Activated naive CD8-positive, alpha-beta T cell (primary cell): ENCODE results near the gene IQCE.

ENCODE experiments used
- H3K27ac Mint-ChIP-seq: one replicate; pipeline ENCODE4 v1.8.0; 2021; ENCODE audit warnings: mixed read lengths
- H3K27me3 Mint-ChIP-seq: one replicate; pipeline ENCODE4 v1.8.0; 2021; ENCODE audit warnings: mixed read lengths
- H3K36me3 Mint-ChIP-seq: one replicate; pipeline ENCODE4 v1.8.0; 2021; ENCODE audit warnings: mixed read lengths
- H3K4me1 Mint-ChIP-seq: one replicate; pipeline ENCODE4 v1.8.0; 2021; ENCODE audit warnings: low read depth, mixed read lengths
- H3K4me3 Mint-ChIP-seq: one replicate; pipeline ENCODE4 v1.8.0; 2021; ENCODE audit warnings: mild to moderate bottlenecking, mixed read lengths
- H3K9me3 Mint-ChIP-seq: one replicate; pipeline ENCODE4 v1.8.0; 2021; ENCODE audit warnings: low read depth, mixed read lengths

IQCE gene

DNA sequence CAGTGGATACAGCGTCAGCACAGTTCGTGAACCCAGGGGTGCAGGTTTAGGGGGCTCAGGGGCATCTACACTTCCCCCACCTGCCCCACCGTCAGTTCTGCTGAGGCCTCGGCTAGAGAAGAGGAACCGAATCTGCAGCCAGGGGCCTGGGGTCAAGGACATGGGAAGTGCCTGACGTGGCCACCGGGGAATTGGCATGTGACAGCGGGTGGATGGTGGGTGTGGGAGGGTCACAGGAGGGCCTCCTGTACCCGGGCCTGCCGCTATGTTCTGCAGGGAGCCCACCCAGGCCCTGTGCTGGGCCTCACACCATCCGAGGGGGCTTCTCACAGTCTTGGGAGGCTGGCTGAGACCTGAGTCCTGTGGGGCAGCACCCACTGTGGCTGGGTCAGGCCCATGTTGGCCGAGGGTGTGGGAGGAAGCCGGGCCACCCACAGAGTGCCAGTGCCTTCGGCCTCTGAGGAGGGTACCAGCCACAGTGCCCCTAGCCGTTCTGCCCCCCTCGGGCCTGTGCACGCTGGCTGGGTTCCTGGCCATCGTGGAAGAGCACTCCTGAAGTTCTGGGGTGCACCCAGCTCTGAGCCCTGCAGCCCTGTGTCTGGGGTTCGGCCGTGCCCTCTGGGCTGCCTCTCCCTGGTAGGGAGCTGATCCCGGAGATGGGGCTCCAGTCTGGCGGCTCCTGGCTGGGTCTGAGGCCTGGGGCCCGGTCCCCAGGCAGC is 78.9 kb downstream of the IQCE start:
- no peaks in the 10 kb centered on the region for H3K36me3 Mint-ChIP-seq
- H3K9me3 Mint-ChIP-seq: no peaks in the 10 kb centered on the region
- H3K27ac Mint-ChIP-seq: no peak overlapping the region
- H3K4me3 Mint-ChIP-seq: no peak overlapping the region
- H3K27me3 Mint-ChIP-seq: no peaks in the 10 kb centered on the region
- peaks cover 10% of the 10 kb centered on the region for H3K4me1 Mint-ChIP-seq

DNA sequence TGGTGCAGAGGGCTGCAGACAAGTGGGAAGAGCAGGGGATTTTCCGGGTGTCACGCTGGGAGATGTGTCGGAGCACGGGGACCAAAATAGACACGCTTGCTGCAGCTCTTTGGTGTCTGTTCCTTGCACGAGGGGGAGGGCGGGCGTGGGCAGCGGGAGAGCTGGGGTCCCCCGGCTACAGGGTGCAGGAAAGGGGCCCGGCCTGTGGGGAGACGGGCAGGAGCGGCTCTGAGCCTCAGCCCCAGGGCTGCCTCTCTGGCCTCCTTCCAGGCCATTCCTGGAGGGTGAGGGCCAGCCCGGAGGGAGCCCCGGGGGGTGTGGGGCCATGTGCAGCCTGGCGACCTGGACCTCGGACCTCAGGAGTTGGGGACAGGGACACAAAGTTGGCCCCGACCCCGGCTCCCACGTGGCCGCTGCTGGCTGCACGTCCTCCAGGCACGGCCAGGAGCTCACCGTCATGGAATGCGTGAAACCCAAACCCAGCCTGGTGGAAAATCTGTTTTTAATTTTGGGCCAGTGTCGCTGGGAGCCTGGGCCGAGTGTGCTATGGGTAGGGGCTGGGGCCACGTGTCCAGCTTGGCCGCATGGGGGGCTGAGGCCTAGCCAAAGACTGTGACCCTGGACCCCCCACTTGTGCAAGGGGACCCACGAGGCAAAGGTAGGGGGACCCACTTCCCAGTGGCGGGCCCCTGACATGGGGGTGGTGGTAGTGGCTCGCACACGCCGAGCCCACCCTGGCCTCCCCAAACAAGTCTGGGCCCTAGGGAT is 79.6 kb downstream of the IQCE start:
- H3K9me3 Mint-ChIP-seq: no peaks in the 10 kb centered on the region
- H3K4me3 Mint-ChIP-seq: no peak overlapping the region
- peaks cover 8% of the 10 kb centered on the region for H3K4me1 Mint-ChIP-seq
- no peaks in the 10 kb centered on the region for H3K36me3 Mint-ChIP-seq
- H3K27ac Mint-ChIP-seq: no peak overlapping the region
- H3K27me3 Mint-ChIP-seq: no peaks in the 10 kb centered on the region

GRCh38 chr7:2639181-2639681 is 80.5 kb downstream of the IQCE start:
- H3K4me1 Mint-ChIP-seq: peaks cover 6% of the 10 kb centered on the region
- H3K36me3 Mint-ChIP-seq: no peaks in the 10 kb centered on the region
- H3K4me3 Mint-ChIP-seq: no peak overlapping the region
- no peaks in the 10 kb centered on the region for H3K27me3 Mint-ChIP-seq
- H3K9me3 Mint-ChIP-seq: no peaks in the 10 kb centered on the region
- H3K27ac Mint-ChIP-seq: no peak overlapping the region

- no peaks in the 10 kb centered on the region for H3K9me3 Mint-ChIP-seq
- H3K27me3 Mint-ChIP-seq: no peaks in the 10 kb centered on the region
- H3K36me3 Mint-ChIP-seq: no peaks in the 10 kb centered on the region
- no peak overlapping the region for H3K27ac Mint-ChIP-seq
- H3K4me1 Mint-ChIP-seq: peaks cover 12% of the 10 kb centered on the region
- H3K4me3 Mint-ChIP-seq: no peak overlapping the region
These were observed 81.1 kb downstream of the IQCE start for GRCh38 chr7:2639695-2640481.

- Mint-ChIP-seq H3K4me3 (no peak overlapping the region), H3K27ac (no peak overlapping the region), H3K27me3 (no peaks in the 10 kb centered on the region), H3K9me3 (no peaks in the 10 kb centered on the region), H3K36me3 (no peaks in the 10 kb centered on the region), H3K4me1 (peaks cover 17% of the 10 kb centered on the region)
These were observed 81.7 kb downstream of the IQCE start for GRCh38 chr7:2640482-2640830.

DNA sequence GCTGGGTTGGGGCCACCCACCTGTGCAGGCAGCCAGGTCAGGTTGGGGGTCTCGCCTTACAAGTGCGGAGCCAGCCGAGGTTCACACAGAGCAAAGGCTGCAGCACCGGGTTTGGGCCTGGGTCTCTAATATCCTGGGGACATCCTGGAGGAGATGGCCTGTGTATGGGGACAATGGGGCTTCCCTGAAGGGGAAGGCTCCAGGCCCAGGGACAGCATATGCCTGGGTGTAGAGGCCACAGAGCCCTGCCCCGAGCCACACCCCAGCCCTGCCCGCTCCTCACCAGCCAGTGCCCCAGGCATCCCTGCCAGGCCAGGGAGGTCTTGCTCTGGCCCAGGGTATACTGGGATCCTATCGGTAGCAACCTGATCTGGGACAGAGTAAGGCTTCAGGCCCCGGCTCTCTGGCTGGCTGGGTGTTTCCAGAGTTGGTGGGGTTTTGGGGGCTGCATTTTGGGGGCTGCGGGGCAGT is 82.1 kb downstream of the IQCE start:
- Mint-ChIP-seq H3K4me1 (peaks cover 21% of the 10 kb centered on the region), H3K9me3 (no peaks in the 10 kb centered on the region), H3K36me3 (no peaks in the 10 kb centered on the region), H3K27me3 (no peaks in the 10 kb centered on the region), H3K27ac (no peak overlapping the region), H3K4me3 (no peak overlapping the region)

- Mint-ChIP-seq H3K4me1 (peaks cover 18% of the 10 kb centered on the region), H3K36me3 (no peaks in the 10 kb centered on the region), H3K27ac (no peak overlapping the region), H3K27me3 (no peaks in the 10 kb centered on the region), H3K9me3 (no peaks in the 10 kb centered on the region), H3K4me3 (no peak overlapping the region)
These were observed 82.9 kb downstream of the IQCE start for GRCh38 chr7:2641406-2642393.

DNA sequence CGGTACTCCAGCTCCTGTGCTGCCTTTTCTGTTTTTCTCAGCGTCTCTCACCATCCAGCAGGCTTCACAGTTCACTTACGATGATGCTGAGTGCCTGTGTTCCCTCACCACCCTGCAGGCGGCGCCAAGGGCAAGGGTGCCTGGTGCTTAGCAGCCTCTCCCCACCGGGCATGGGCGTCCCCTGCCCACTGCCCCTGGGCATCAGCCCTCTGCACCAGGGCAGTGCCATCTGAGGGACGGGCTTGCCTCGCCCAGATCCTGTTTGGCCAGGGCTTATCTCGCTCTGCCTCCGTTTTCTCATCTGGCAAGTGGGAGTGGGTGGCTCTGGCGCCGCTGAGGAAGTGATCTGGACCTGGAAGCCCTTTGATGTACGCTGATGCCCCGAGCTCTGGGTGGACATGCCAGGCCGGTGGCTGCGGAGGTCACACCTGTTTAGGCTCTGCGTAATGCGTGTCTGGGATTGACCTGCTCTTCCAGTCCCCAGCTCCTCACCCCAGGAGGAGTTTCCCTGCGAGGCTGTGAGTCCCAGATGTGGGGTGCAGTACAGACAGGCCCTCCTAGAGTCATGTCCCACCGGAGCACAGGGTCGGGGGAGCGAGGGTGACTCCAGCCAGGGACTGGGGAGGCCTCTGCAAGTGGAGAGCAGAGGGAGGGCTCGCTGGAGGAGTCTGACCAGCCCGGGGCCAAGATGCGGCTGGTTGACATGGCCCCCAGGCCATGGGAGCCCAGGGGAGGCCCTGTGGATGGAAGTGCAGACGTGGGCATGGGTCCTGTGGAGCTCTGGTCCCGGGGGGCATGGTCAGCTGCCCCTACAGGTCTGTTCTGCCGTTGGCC is 84.8 kb downstream of the IQCE start:
- H3K4me1 Mint-ChIP-seq: peaks cover 18% of the 10 kb centered on the region
- no peak overlapping the region for H3K4me3 Mint-ChIP-seq
- H3K27me3 Mint-ChIP-seq: no peaks in the 10 kb centered on the region
- no peaks in the 10 kb centered on the region for H3K36me3 Mint-ChIP-seq
- H3K27ac Mint-ChIP-seq: no peak overlapping the region
- H3K9me3 Mint-ChIP-seq: no peaks in the 10 kb centered on the region

GRCh38 chr7:2644220-2644561 is 85.4 kb downstream of the IQCE start:
- peaks cover 18% of the 10 kb centered on the region for H3K4me1 Mint-ChIP-seq
- no peaks in the 10 kb centered on the region for H3K27me3 Mint-ChIP-seq
- H3K36me3 Mint-ChIP-seq: no peaks in the 10 kb centered on the region
- no peak overlapping the region for H3K27ac Mint-ChIP-seq
- H3K4me3 Mint-ChIP-seq: peak overlapping the region; percentile 23
- H3K9me3 Mint-ChIP-seq: no peaks in the 10 kb centered on the region

GRCh38 chr7:2644562-2645273 is 85.9 kb downstream of the IQCE start:
- Mint-ChIP-seq H3K27me3 (no peaks in the 10 kb centered on the region), H3K9me3 (no peaks in the 10 kb centered on the region), H3K4me3 (peak overlapping the region; percentile 85), H3K36me3 (no peaks in the 10 kb centered on the region), H3K27ac (peak overlapping the region; percentile 76), H3K4me1 (peaks cover 18% of the 10 kb centered on the region)

DNA sequence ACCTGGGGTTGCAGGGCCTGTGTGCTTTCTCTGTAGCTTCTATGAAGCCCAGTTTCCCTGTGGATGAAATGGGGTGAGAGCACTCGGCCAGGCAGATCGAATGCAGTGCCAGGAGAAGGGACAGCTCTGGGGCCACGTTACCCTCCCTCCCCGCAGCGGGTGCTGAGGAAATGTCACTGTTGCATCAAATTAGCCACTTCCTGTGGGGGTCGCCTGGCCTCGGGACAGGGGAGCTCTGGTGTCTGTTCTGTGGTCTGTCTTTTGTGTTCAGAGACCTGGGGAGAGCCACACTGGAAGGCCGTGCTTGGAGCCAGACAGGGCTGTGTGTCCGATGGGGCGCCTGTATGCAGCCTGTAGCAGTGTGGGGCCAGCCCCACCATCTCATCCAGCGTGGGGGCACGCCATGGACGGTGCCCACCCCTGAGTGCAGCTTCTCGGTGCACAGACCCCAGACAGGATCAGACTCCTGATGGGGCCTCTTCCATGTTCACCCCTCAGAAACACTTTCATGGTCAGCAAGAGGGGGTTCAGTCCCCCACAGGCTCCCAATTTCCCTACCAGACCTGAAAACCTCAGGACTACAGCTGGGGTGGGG is 86.6 kb downstream of the IQCE start:
- Mint-ChIP-seq H3K27me3 (no peaks in the 10 kb centered on the region), H3K36me3 (no peaks in the 10 kb centered on the region), H3K4me3 (peak overlapping the region; percentile 85), H3K4me1 (peaks cover 18% of the 10 kb centered on the region), H3K27ac (peak overlapping the region; percentile 76), H3K9me3 (no peaks in the 10 kb centered on the region)

DNA sequence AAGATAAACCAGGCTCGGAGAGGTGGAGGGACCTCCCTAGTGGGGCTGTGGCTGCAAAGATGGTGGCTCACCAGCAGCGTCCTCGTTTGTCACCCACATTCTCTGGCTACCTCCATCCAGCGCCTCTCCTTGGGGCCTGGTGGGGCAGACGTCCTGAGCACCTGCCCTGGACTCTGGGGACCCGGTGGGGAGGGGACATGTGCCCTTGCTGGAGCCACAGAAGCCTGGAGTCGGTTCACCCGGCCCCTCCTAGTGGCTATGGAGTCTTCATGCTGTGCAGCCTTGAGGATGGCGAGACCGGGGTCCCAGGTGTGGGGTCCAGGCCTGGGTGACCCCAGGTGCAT is 87.5 kb downstream of the IQCE start:
- Mint-ChIP-seq H3K36me3 (no peaks in the 10 kb centered on the region), H3K27ac (no peak overlapping the region), H3K27me3 (no peaks in the 10 kb centered on the region), H3K4me3 (no peak overlapping the region), H3K4me1 (peaks cover 18% of the 10 kb centered on the region), H3K9me3 (no peaks in the 10 kb centered on the region)
